Breast epithelium (tissue), 4 donors: ENCODE measurements around the gene USF1. TPM values are rescaled to one million over a fixed set of nuclear protein-coding genes. Genes with fewer than 3 reads are reported as not detected.

Experiments
- DNase-seq, 2 donors: peaks; one replicate each; pipeline ENCODE4 v3.0.0-alpha.2; 2019; ENCODE audit warnings: low spot score in 2 of 2
- H3K27ac ChIP-seq, 2 donors: fragments of 200-600 bp; sonication (generic) in 1 of 2; one replicate each; pipeline ENCODE4 v1.5.1; 2016 to 2019; ENCODE audit warnings: mild to moderate bottlenecking in 1 of 2
- H3K27me3 ChIP-seq, 2 donors: fragments of 200-600 bp; sonication (generic) in 1 of 2; one replicate each; pipeline versions ENCODE4 v1.5.1 to v1.6.0; 2017 to 2019; ENCODE audit warnings: control low read depth in 1 of 2, mild to moderate bottlenecking in 1 of 2
- H3K36me3 ChIP-seq: fragments of 200-600 bp; one replicate; pipeline ENCODE4 v1.5.1; 2019
- H3K4me1 ChIP-seq, 2 donors: fragments of 200-600 bp; sonication (generic); one replicate each; pipeline ENCODE4 v1.5.1; 2016 to 2019; ENCODE audit warnings: control low read depth in 1 of 2
- H3K4me3 ChIP-seq, 3 donors: fragments of 200-600 bp; sonication (generic); 1 replicate in 2 of 3; 2 replicates in 1 of 3; pipeline ENCODE4 v1.5.1; 2016 to 2019; ENCODE audit warnings: mild to moderate bottlenecking in 3 of 3, moderate library complexity in 2 of 3
- H3K9me3 ChIP-seq, 2 donors: fragments of 200-600 bp; sonication (generic) in 1 of 2; one replicate each; pipeline ENCODE4 v1.5.1; 2016 to 2019; ENCODE audit warnings: control low read depth in 1 of 2
- POLR2A ChIP-seq: fragments of 450-650 bp; IDR thresholded peaks from one replicate; pipeline ENCODE4 v1.6.1; 2016; ENCODE audit warnings: antibody characterized with exemption, mild to moderate bottlenecking, moderate library complexity
- POLR2AphosphoS5 ChIP-seq, 3 donors: sonication (generic); formaldehyde crosslinking; IDR thresholded peaks; one replicate each; pipeline ENCODE4 v1.6.1; 2017; ENCODE audit warnings: antibody characterized with exemption in 3 of 3
- intact Hi-C: fragments of 100-400 bp; cut with DNase I; formaldehyde crosslinking; loops from one replicate; pipeline ENCODE4 v1.15.1; 2023; ENCODE audit warnings: low total_unique reads
- total RNA-seq, 3 donors: library from RNA; depleted of rRNA; stranded (reverse); fragments of >200 nt; gene quantifications; one replicate each; pipeline ENCODE4 v1.1.0, GENCODE V29; 2016
- TF ChIP-seq, protein P1 (sequence below), 3 donors: fragments of 450-650 bp; IDR thresholded peaks; one replicate each; pipeline ENCODE4 v1.5.1; 2016 to 2017; ENCODE audit warnings: antibody characterized with exemption in 3 of 3, mild to moderate bottlenecking in 3 of 3, moderate library complexity in 3 of 3

USF1 gene
- total RNA-seq, 3 donors from 2014 or later: 64.5 to 70.8 (median 64.6) TPM

DNA sequence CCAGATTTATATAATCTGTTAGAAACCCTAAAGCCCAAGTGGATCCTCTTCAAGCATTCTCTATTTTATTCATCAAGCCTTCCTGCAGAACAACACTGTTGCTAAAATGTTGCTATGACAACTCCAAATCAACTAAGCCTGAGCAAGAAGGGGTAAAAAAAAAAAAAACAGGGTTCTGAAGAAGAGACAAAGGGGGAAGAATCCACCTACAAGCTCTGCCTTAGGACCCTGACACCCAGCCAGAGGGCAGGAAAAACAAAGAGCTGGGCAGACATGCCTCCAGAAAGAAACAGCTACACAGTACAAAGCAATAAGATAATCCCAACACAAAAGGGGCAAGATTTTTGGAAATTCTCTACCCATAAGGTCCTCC, 1.3 kb downstream of the USF1 start:
- Histone ChIP-seq H3K27me3 (no peaks in the 10 kb centered on the region), H3K4me3 (peak overlapping the region; percentile 81 to 94 (median 92)), H3K9me3 (no peaks in the 10 kb centered on the region), H3K27ac (peak overlapping the region; percentile 91 to 96), H3K36me3 (no peaks in the 10 kb centered on the region), H3K4me1 (no peaks in the 10 kb centered on the region)
- intact Hi-C loops: no loop called here
- no peak for TF ChIP-seq POLR2A
- TF ChIP-seq POLR2AphosphoS5 (IDR thresholded peaks at IDR 0.05): no peak
- no peak for DNase-seq

DNA sequence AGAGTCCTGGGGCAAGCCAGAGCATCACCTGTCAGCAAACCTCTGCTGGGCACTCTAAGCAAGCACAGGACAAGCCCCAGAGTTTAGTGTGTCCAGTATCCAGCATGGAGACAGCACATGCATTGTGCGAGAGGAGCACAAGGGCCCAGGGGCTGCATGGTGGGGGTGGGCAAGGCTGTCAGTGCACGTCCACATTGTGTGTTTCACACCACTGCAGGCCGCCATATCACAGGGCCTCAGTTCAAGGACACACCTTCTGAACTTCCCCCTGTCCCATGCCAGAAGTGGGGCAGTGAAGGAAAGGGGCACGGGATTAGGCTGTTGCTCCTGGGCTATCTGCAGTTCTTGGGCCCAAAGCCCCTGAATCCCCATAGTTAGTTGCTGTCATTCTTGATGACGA, 6.2 kb downstream of the USF1 start:
- H3K27ac ChIP-seq: no peak overlapping the region
- TF ChIP-seq POLR2AphosphoS5 (IDR thresholded peaks at IDR 0.05): no peak
- TF ChIP-seq POLR2A: no peak
- TF ChIP-seq, protein P1, sequence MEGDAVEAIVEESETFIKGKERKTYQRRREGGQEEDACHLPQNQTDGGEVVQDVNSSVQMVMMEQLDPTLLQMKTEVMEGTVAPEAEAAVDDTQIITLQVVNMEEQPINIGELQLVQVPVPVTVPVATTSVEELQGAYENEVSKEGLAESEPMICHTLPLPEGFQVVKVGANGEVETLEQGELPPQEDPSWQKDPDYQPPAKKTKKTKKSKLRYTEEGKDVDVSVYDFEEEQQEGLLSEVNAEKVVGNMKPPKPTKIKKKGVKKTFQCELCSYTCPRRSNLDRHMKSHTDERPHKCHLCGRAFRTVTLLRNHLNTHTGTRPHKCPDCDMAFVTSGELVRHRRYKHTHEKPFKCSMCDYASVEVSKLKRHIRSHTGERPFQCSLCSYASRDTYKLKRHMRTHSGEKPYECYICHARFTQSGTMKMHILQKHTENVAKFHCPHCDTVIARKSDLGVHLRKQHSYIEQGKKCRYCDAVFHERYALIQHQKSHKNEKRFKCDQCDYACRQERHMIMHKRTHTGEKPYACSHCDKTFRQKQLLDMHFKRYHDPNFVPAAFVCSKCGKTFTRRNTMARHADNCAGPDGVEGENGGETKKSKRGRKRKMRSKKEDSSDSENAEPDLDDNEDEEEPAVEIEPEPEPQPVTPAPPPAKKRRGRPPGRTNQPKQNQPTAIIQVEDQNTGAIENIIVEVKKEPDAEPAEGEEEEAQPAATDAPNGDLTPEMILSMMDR (IDR thresholded peaks at IDR 0.05): no peak

DNA sequence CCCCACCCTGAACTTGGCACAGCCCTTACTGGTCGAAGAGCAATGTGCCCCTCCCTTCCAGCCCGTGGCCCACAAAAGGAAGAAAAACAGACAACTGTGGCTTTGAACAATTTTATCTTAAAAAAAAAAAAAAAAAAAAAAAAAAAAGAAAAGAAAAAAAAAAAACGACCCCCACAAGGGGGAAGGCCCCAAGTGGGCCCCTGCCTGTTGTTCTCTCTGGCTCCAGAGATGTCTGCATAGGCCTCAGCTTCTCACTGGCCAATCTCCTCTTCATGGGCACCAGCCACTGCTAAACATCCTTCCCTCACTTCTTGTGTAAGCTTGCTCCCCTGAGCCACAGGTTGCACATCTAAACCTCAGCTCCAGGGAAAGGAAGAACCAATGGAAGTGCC, 6.6 kb downstream of the USF1 start:
- intact Hi-C loops: no loop called here
- Histone ChIP-seq H3K27ac (peak overlapping the region; percentile 88 to 91), H3K4me3 (peak overlapping the region; percentile 54 to 83 (median 79)), H3K36me3 (no peaks in the 10 kb centered on the region), H3K27me3 (no peaks in the 10 kb centered on the region), H3K9me3 (no peaks in the 10 kb centered on the region), H3K4me1 (no peaks in the 10 kb centered on the region)
- DNase-seq: no peak
- TF ChIP-seq, protein P1 (IDR thresholded peaks at IDR 0.05): no peak
- no peak for TF ChIP-seq POLR2AphosphoS5 (IDR thresholded peaks at IDR 0.05)
- TF ChIP-seq POLR2A: no peak

More for the DNA sequence above, 6.2 kb downstream of the USF1 start:
- Histone ChIP-seq H3K9me3 (no peaks in the 10 kb centered on the region), H3K36me3 (no peaks in the 10 kb centered on the region), H3K4me1 (no peaks in the 10 kb centered on the region), H3K27me3 (no peaks in the 10 kb centered on the region), H3K4me3 (no peak overlapping the region)
- DNase-seq: no peak
- intact Hi-C loops: no loop called here

DNA sequence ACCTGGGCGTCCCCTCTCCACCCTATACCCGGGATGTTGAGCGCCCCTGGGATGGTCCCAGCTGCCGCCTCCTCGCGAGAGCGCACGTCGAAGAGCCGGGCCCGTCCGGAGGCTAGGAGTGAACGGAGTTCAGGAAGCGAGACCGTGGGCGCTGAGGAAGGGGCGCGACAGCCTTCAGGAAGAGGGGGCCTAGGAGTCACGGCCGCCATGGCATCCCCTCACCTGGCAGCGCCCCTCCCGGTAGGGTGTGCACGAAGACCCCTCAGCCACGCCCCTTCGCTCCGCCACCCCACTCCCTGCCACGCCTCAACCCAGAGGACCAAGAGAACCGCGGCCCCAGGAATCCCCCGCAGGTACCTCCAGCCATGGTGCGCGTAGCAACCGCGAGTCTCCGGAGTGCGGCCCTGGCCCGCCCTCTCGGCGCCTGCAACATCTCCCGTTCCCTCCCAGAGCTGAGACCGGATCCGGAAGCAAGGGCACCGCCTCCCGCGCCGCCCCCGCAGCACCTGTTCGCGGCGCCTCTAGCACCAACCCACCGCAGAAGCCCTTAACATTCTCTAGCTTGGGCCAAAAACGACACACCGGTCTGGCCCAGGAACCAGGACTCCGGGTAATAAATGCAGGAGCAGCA, 7.1 kb downstream of the USF1 start, which contains the start of gene TSTD1:
TSTD1 (minus strand) TSS at position 442 of the 631 bp plus-strand sequence; CDS start at position 367, 75 bp downstream.
- Histone ChIP-seq H3K27ac (peak within 1 kb of the TSS; percentile 88 to 91), H3K36me3 (no peaks in the 10 kb centered on the region), H3K4me1 (no peaks in the 10 kb centered on the region), H3K4me3 (peak within 1 kb of the TSS; percentile 54 to 83 (median 79)), H3K9me3 (no peaks in the 10 kb centered on the region), H3K27me3 (no peaks in the 10 kb centered on the region)
- intact Hi-C loops: no loop called here
- peak; percentile 65 to 72 for DNase-seq
- TF ChIP-seq POLR2AphosphoS5 (IDR thresholded peaks at IDR 0.05) (peak in 1 of 3 donors; percentile 62), POLR2A (peak; percentile 50)
- TF ChIP-seq, protein P1 (IDR thresholded peaks at IDR 0.05): no peak

DNA sequence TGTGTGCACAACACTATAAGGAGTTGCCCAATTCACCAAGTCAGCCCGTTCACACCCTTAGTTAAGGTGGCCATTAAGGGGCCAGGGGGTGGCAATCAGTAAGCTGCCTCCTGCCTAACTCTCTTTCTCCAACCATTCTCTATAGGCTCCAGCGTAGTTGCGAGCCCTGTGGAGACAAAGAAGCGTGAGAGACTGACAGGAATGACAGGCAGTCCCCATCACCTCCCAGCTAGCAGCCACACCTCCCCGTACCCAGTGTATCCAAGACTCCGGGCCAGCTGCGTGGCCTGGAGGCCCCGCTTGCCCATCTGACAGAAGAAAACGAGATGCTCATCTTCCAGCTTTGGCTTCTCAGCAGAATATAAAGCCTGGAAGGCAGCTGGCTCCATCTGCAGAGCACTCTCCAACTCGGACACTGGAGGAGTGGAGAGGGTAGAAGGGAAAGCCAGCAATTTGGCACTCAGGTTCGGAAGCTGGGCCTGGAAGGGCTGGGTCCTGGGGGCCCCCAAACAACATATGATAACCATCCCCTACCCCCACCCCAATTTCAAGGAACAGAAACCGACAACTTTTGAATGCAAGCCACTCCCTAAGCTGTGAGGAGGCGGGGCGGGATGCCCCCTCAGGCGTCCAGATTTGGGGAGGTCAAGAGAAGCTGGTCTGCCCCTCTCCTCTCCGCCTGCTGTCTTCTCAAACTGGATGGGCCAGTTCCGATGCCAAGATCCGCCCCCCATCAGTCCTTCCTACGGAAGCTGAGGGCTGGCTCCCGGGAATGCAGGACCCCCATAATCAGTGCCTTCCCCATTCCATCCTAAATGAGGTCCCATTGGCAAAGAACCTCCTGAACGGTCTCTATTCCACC, 7.9 kb downstream of the USF1 start:
- Histone ChIP-seq H3K9me3 (no peaks in the 10 kb centered on the region), H3K27me3 (no peaks in the 10 kb centered on the region), H3K4me1 (no peaks in the 10 kb centered on the region), H3K27ac (peak overlapping the region; percentile 88 to 91), H3K36me3 (no peaks in the 10 kb centered on the region), H3K4me3 (peak overlapping the region; percentile 54 to 83 (median 79))
- intact Hi-C loops: no loop called here
- peak; percentile 59 to 70 for DNase-seq
- TF ChIP-seq, protein P1 (IDR thresholded peaks at IDR 0.05): no peak
- TF ChIP-seq POLR2AphosphoS5 (IDR thresholded peaks at IDR 0.05) (no peak), POLR2A (no peak)
